Measurements from ENCODE around the gene UGCG. TPM values are rescaled to one million over a fixed set of nuclear protein-coding genes. Genes with fewer than 3 reads are reported as not detected.
A peak's percentile ranks its signal among the peaks of the same experiment; 100 is the strongest.

UGCG gene
- total and polyA plus RNA-seq, 2 experiments from 2014 or later: 73.1 to 148 TPM

DNA sequence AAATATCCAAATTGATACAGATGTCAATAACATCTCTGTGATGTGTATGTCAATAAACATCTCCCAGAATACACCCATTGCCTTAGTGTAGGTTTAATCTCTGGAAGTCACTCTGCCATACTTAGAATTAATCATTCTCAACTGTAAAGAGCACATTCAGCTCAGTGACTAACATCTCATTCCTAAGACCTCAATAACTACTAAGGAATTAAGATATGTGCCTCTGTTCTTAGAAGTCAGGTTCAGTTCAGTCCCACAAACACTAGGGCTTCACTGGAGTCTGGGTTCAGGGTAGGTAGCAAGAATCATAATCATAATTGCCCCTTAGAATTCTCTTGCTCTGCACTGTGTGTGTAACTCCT is 31.7 kb downstream of the UGCG start:
- H2AFZ ChIP-seq: no peak overlapping the region
- in situ Hi-C loops (cut with MboI): no loop called here
- TF ChIP-seq EZH2phosphoT487 (IDR thresholded peaks at IDR 0.05; ENCODE audit: insufficient read depth, low read depth) (no peak), EZH2 (IDR thresholded peaks at IDR 0.05; ENCODE audit: insufficient read depth, poor library complexity, severe bottlenecking) (no peak)
- peaks cover 80% of the 10 kb centered on the region for H3F3A ChIP-seq (ENCODE audit: insufficient read depth)
- H3K27me3 ChIP-seq (replicated peaks; ENCODE audit: insufficient read depth): no peaks in the 10 kb centered on the region
- H3K36me3 ChIP-seq (ENCODE audit: low read depth): peaks cover 99% of the 10 kb centered on the region
- H3K79me2 ChIP-seq (ENCODE audit: insufficient read depth): peaks cover 97% of the 10 kb centered on the region
- no peaks in the 10 kb centered on the region for H3K9me3 ChIP-seq (ENCODE audit: low read depth)
- H3K27ac ChIP-seq: peak overlapping the region; percentile 42
- H4K20me1 ChIP-seq (ENCODE audit: insufficient read depth): no peaks in the 10 kb centered on the region
- peaks cover 44% of the 10 kb centered on the region for H3K4me1 ChIP-seq (ENCODE audit: insufficient read depth)
- no peak overlapping the region for H3K4me3 ChIP-seq
- peak; percentile 70 for DNase-seq
- H3K9ac ChIP-seq: no peak overlapping the region
- H3K9me2 ChIP-seq (ENCODE audit: insufficient read depth): no peaks in the 10 kb centered on the region
- H3K4me2 ChIP-seq (ENCODE audit: unreplicated experiment): peak overlapping the region; percentile 5

DNA sequence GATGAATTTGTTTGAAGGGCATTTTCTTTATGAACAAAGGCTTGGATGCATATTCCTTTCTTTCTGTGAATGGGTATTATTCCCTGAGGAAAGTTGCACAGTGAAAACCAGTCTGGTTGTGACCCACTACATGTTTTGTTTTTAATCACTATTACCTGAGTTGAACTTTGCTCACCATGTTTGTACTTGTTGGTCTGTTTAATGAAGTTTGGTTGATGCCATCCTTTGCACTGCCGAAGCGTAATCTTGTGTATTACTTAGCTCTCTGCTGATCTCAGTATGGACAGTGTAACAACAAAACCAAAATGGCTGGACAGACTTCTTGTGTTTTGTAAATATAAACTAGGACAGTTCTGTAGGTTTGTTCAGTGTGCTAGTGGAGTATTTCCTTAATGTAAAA is 38.1 kb downstream of the UGCG start:
- TF ChIP-seq EZH2phosphoT487 (IDR thresholded peaks at IDR 0.05; ENCODE audit: insufficient read depth, low read depth) (no peak), EZH2 (IDR thresholded peaks at IDR 0.05; ENCODE audit: insufficient read depth, poor library complexity, severe bottlenecking) (no peak)
- DNase-seq: no peak
- no peaks in the 10 kb centered on the region for H3K9me2 ChIP-seq (ENCODE audit: insufficient read depth)
- peaks cover 26% of the 10 kb centered on the region for H3K4me1 ChIP-seq (ENCODE audit: insufficient read depth)
- H3K79me2 ChIP-seq (ENCODE audit: insufficient read depth): peaks cover 67% of the 10 kb centered on the region
- in situ Hi-C loops (cut with MboI): no loop called here
- no peak overlapping the region for H3K9ac ChIP-seq
- H3K4me3 ChIP-seq: no peak overlapping the region
- H4K20me1 ChIP-seq (ENCODE audit: insufficient read depth): no peaks in the 10 kb centered on the region
- 94 to 95% methylated on average over 2 of the region's 2 CpGs for WGBS, 2 experiments (ENCODE audit: low coverage in 1 of 2, low lambda C conversion rate in 2 of 2, missing lambda C conversion rate in 2 of 2)
- H3K36me3 ChIP-seq (ENCODE audit: low read depth): peaks cover 79% of the 10 kb centered on the region
- H2AFZ ChIP-seq: no peak overlapping the region
- H3K27ac ChIP-seq: peak overlapping the region; percentile 11
- no peak overlapping the region for H3K4me2 ChIP-seq (ENCODE audit: unreplicated experiment)
- H3K27me3 ChIP-seq (replicated peaks; ENCODE audit: insufficient read depth): no peaks in the 10 kb centered on the region
- peaks cover 92% of the 10 kb centered on the region for H3F3A ChIP-seq (ENCODE audit: insufficient read depth)
- H3K9me3 ChIP-seq (ENCODE audit: low read depth): no peaks in the 10 kb centered on the region

DNA sequence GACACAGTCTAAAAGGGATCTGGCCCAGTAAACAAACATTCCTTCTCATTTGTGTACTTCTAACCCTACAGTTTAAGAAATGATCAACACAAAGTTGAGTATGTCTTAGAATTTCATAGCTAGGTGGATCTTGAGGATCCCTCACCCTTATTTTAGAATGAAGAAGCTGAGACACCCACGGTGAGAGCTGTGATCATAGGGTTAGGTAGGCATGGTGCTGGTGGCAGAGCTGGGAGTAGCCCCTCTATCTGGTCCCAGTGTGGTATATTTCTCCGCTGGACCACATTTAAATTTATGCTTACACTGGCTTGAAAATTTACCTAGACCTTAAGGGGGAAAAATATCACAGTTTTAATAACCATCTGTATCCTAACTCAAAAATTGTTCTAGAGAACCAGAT is 39.8 kb downstream of the UGCG start:
- peak overlapping the region; percentile 45; the same call in 1 of the 2 replicates for H3K27ac ChIP-seq
- no peak for TF ChIP-seq EZH2 (IDR thresholded peaks at IDR 0.05; ENCODE audit: insufficient read depth, poor library complexity, severe bottlenecking)
- peaks cover 62% of the 10 kb centered on the region for H3K36me3 ChIP-seq (ENCODE audit: low read depth)
- no peak overlapping the region for H3K4me3 ChIP-seq
- peaks cover 50% of the 10 kb centered on the region for H3K79me2 ChIP-seq (ENCODE audit: insufficient read depth)
- no peaks in the 10 kb centered on the region for H4K20me1 ChIP-seq (ENCODE audit: insufficient read depth)
- no peaks in the 10 kb centered on the region for H3K9me3 ChIP-seq (ENCODE audit: low read depth)
- peaks cover 89% of the 10 kb centered on the region for H3F3A ChIP-seq (ENCODE audit: insufficient read depth)
- DNase-seq: no peak
- H3K9ac ChIP-seq: no peak overlapping the region
- no peaks in the 10 kb centered on the region for H3K27me3 ChIP-seq (replicated peaks; ENCODE audit: insufficient read depth)
- no peak overlapping the region for H3K4me2 ChIP-seq (ENCODE audit: unreplicated experiment)
- in situ Hi-C loops (cut with MboI): no loop called here
- no peaks in the 10 kb centered on the region for H3K9me2 ChIP-seq (ENCODE audit: insufficient read depth)
- no peak overlapping the region for H2AFZ ChIP-seq
- H3K4me1 ChIP-seq (ENCODE audit: insufficient read depth): peaks cover 35% of the 10 kb centered on the region
- 94 to 100% methylated on average over 2 of the region's 2 CpGs for WGBS, 2 experiments (ENCODE audit: low coverage in 1 of 2, low lambda C conversion rate in 2 of 2, missing lambda C conversion rate in 2 of 2)

DNA sequence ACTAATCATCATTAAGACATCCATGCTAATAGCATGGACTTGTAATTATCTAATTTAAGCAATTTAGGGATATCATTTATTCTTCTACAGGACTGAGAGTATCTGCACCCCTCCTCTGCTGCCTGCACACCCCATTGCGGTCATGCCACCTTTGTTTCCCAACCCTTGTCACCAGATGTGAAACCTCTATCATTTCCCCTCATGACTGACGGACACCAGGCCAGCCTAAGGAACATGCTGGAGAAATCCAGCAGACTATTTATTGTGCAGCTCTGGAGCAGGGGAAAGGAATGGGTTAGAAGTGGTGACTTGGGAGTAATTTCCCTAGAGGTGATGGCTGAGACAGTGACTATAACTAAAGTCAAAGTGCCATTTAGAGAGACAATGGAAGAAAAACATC is 40.7 kb downstream of the UGCG start:
- no peaks in the 10 kb centered on the region for H3K27me3 ChIP-seq (replicated peaks; ENCODE audit: insufficient read depth)
- H3K9ac ChIP-seq: no peak overlapping the region
- H2AFZ ChIP-seq: no peak overlapping the region
- H3K4me1 ChIP-seq (ENCODE audit: insufficient read depth): peaks cover 35% of the 10 kb centered on the region
- no peaks in the 10 kb centered on the region for H3K9me3 ChIP-seq (ENCODE audit: low read depth)
- peaks cover 53% of the 10 kb centered on the region for H3K36me3 ChIP-seq (ENCODE audit: low read depth)
- no peaks in the 10 kb centered on the region for H4K20me1 ChIP-seq (ENCODE audit: insufficient read depth)
- no peak for DNase-seq
- H3K79me2 ChIP-seq (ENCODE audit: insufficient read depth): peaks cover 41% of the 10 kb centered on the region
- in situ Hi-C loops (cut with MboI): no loop called here
- H3K4me3 ChIP-seq: no peak overlapping the region
- 96 to 98% methylated on average over 2 of the region's 2 CpGs for WGBS, 2 experiments (ENCODE audit: low coverage in 1 of 2, low lambda C conversion rate in 2 of 2, missing lambda C conversion rate in 2 of 2)
- H3F3A ChIP-seq (ENCODE audit: insufficient read depth): peaks cover 89% of the 10 kb centered on the region
- no peak overlapping the region for H3K4me2 ChIP-seq (ENCODE audit: unreplicated experiment)
- no peaks in the 10 kb centered on the region for H3K9me2 ChIP-seq (ENCODE audit: insufficient read depth)
- H3K27ac ChIP-seq: peak overlapping the region; percentile 45
- TF ChIP-seq EZH2 (IDR thresholded peaks at IDR 0.05; ENCODE audit: insufficient read depth, poor library complexity, severe bottlenecking) (no peak), EZH2phosphoT487 (IDR thresholded peaks at IDR 0.05; ENCODE audit: insufficient read depth, low read depth) (no peak)

DNA sequence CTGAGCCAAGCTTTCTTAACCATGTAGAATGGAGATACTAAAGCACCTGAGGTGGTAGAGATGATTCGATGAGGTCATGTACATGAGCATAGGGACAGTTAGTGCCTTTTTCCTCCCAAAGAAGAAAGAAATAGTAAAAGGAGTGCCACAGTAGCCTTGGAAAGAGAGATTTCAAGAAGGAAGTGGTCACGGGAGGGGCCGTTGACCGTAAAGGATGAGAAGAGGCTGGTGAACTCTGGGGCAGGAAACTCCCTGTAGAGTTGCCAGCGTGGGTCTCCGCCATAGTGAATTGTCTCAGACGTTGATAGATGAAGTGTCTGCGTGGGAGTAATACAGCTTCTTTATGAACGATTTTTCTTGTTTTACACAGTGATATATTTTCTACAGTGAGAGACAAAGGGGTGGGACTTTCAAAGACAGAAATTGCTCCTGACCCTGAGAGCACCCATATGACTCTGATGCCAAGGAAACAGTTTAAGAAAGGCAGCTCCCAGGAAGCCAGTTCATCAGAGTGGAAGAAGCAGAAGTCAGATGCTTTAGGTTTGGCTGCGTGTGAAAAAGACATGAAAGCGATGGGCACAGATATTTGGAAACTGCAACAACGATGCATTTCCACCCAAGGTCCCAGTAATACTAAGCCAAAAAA is 41.3 kb downstream of the UGCG start:
- peaks cover 90% of the 10 kb centered on the region for H3F3A ChIP-seq (ENCODE audit: insufficient read depth)
- H3K4me1 ChIP-seq (ENCODE audit: insufficient read depth): peaks cover 35% of the 10 kb centered on the region
- H3K9me3 ChIP-seq (ENCODE audit: low read depth): no peaks in the 10 kb centered on the region
- TF ChIP-seq EZH2phosphoT487 (IDR thresholded peaks at IDR 0.05; ENCODE audit: insufficient read depth, low read depth) (no peak), EZH2 (IDR thresholded peaks at IDR 0.05; ENCODE audit: insufficient read depth, poor library complexity, severe bottlenecking) (no peak)
- no peaks in the 10 kb centered on the region for H3K9me2 ChIP-seq (ENCODE audit: insufficient read depth)
- DNase-seq: peak; percentile 63
- H2AFZ ChIP-seq: no peak overlapping the region
- no peaks in the 10 kb centered on the region for H3K27me3 ChIP-seq (replicated peaks; ENCODE audit: insufficient read depth)
- H3K36me3 ChIP-seq (ENCODE audit: low read depth): peaks cover 47% of the 10 kb centered on the region
- H3K9ac ChIP-seq: no peak overlapping the region
- WGBS, 2 experiments (ENCODE audit: low coverage in 1 of 2, low lambda C conversion rate in 2 of 2, missing lambda C conversion rate in 2 of 2): 57 to 60% methylated on average over 12 of the region's 12 CpGs
- H3K79me2 ChIP-seq (ENCODE audit: insufficient read depth): peaks cover 35% of the 10 kb centered on the region
- H3K27ac ChIP-seq: peak overlapping the region; percentile 45
- H3K4me3 ChIP-seq: no peak overlapping the region
- no peaks in the 10 kb centered on the region for H4K20me1 ChIP-seq (ENCODE audit: insufficient read depth)
- H3K4me2 ChIP-seq (ENCODE audit: unreplicated experiment): peak overlapping the region; percentile 22
- in situ Hi-C loops (cut with MboI): no loop called here
